Jurkat, Clone E6-1 (cell line): ENCODE measurements around the gene ZXDC.

Experiments used
- DNase-seq: peaks from one replicate; pipeline ENCODE4 v3.0.0-alpha.2; 2011; ENCODE audit warnings: low read depth, low spot score
- H3K4me3 ChIP-seq: 2 replicates; pipeline ENCODE4 v1.5.1; 2011; ENCODE audit warnings: mild to moderate bottlenecking, low read length, control low read depth, moderate library complexity

ZXDC gene

GRCh38 chr3:126445506-126445905 is 30.2 kb downstream of the ZXDC start:
- H3K4me3 ChIP-seq: no peak overlapping the region
- no peak for DNase-seq

- no peak for DNase-seq
- no peak overlapping the region for H3K4me3 ChIP-seq
Observed at GRCh38 chr3:126442856-126443242, 32.8 kb downstream of the ZXDC start.

GRCh38 chr3:126442094-126442855 is 33.4 kb downstream of the ZXDC start:
- no peak for DNase-seq
- no peak overlapping the region for H3K4me3 ChIP-seq

- DNase-seq: no peak
- H3K4me3 ChIP-seq: no peak overlapping the region
Observed at GRCh38 chr3:126441256-126441880, 34.3 kb downstream of the ZXDC start.

- H3K4me3 ChIP-seq: no peak overlapping the region
- no peak for DNase-seq
Observed at GRCh38 chr3:126440709-126440995, 35.0 kb downstream of the ZXDC start.

- no peak overlapping the region for H3K4me3 ChIP-seq
- DNase-seq: no peak
Observed at GRCh38 chr3:126439968-126440708, 35.6 kb downstream of the ZXDC start.

DNA sequence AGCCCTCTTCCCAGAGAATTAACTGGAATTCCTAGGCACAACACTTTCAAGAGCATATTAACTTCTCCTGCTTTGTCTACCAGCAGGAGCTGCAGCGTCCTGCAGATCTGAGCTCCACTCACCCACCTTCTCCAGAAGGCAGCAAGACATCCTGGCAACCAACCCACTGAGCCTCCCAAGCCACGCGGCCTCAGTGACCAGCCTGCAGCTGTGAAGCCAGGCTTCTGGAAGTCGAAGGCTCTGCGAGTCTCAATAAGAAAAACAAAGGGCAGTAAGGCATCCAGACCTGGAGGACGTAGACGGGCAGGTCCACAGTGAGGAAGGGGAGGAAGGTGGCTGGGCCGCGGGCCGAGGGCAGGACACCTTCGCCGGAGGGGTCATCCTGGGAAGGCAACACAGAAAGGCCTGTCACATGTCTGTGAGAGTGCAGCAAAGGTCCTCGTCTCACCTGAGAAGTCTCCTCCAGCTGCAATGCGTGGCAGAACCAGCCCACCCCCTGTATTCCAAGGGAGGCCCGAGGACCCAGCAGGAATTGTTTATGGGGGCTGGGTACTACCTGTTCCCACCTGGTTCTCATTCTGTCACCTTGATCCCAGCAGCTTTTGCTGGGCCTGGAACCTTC is 36.2 kb downstream of the ZXDC start:
- DNase-seq: no peak

DNA sequence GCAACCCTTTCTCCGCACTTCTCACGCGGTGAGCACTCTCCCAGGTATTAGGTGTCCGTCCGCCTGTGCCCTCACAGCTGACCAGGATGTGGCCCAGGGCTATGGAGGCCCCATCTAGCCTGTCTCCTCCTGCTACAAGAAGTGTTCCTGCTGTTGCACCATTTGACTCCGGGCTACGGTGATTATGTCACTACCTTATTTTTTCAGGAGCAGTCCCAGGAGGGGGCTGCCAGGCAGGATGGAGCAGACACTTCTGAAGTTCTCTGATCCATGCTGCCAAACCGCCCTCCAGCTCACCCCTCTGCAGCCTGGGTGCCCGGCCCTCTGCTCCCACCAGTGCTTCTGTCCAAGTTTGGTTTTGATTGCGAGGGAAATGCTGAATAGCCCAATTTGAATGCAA is 36.9 kb downstream of the ZXDC start:
- DNase-seq: no peak
- H3K4me3 ChIP-seq: no peak overlapping the region

More for the DNA sequence above, 36.2 kb downstream of the ZXDC start:
- no peak overlapping the region for H3K4me3 ChIP-seq

GRCh38 chr3:126438186-126438585 is 37.5 kb downstream of the ZXDC start:
- H3K4me3 ChIP-seq: no peak overlapping the region
- no peak for DNase-seq

- DNase-seq: no peak
- no peak overlapping the region for H3K4me3 ChIP-seq
Observed at GRCh38 chr3:126436826-126437717, 38.6 kb downstream of the ZXDC start.

GRCh38 chr3:126435456-126436315 is 40.0 kb downstream of the ZXDC start:
- no peak for DNase-seq
- no peak overlapping the region for H3K4me3 ChIP-seq

DNA sequence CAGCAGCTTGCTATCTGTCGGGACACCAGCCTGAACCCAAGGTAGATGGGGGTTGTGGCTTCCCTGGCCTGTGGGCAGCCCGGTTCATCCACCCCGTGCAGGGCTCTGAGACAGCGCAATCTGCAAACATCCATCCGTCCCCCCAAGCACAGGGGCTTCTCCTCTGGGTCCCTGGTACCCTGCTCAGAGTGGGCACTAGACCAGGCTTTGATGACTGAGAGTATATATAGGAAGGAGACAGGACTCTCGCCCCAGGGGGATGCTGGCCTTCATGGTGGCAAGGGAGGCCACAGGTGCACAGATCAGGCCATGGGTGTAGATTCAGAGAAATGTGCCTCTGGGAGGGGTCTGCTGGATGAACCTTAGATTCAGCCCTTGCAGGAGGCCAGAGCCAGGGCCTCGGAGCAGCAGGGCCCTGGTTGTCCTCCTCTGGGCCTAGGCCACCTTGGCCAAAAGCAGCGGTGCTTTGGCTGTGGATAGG is 40.7 kb downstream of the ZXDC start:
- no peak overlapping the region for H3K4me3 ChIP-seq
- no peak for DNase-seq

DNA sequence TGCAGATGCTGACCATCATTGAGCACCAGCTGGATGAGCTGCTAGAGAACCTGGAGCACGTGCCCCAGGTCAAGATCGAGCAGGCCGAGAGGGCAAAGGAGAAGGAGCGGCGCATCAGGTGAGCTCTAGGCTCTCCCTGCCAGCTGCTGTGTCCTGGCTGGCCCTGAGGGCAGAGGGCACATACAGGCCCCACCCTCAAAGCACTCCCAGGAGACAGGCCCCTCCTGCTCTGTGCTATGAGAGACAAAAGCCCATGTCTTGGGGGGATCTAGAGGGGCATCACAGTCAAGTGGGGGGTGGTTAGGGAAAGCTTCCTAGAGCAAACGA is 41.5 kb downstream of the ZXDC start:
- no peak for DNase-seq
- no peak overlapping the region for H3K4me3 ChIP-seq

- no peak for DNase-seq
- H3K4me3 ChIP-seq: no peak overlapping the region
Observed at GRCh38 chr3:126433496-126434263, 42.0 kb downstream of the ZXDC start.

- no peak overlapping the region for H3K4me3 ChIP-seq
- no peak for DNase-seq
Observed at GRCh38 chr3:126433105-126433430, 42.6 kb downstream of the ZXDC start.

DNA sequence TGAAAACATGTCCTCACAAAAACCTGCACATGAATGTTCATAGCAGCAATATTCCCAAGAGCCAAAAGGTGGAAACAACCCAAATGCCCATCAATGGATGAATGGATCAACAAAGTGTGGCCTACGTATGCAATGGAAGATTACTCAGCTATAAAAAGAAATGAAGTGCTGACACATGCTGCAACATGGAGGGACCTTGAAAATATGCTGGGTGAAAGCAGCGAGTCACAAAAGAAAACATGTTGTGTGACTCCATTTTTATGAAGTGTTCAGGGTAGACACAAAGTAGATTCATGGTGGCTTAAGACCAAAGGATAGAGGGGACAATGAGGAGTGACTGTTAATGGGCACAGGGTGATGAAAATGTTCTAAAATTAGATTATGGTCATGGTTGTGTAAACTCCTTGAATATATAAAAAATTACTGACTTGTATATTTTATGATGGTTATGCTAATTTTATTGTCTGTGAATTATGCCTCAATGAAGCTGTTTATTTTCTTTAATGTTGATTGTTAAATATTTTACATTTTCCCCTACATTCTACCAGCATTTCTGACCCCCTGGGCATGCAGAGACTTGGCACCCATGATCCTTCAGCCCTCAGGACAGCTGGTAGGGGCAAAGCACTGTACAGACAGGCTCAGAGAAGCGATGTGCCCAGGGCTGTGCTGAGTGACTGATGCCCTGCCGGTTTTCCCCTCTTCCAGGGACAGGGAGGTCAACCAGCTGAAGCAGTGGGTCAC is 43.2 kb downstream of the ZXDC start:
- no peak for DNase-seq
- H3K4me3 ChIP-seq: no peak overlapping the region

GRCh38 chr3:126431103-126431534 is 44.6 kb downstream of the ZXDC start:
- H3K4me3 ChIP-seq: no peak overlapping the region

More at GRCh38 chr3:126431103-126431534, 44.6 kb downstream of the ZXDC start:
- no peak for DNase-seq
